WTC11 (cell line): Measurements from ENCODE around the gene LMF1. TPM values are rescaled to one million over a fixed set of nuclear protein-coding genes. Genes with fewer than 3 reads are reported as not detected.
"Not testable (repeated sequence)": the region's sequence is repeated elsewhere in the genome, so short reads cannot be mapped to it uniquely, and the experiment has no call there.

Experiments used
- ATAC-seq: fragments of 200-7000 bp; cut with Tn5 transposase; 2 replicates; pipeline ENCODE4 v1.10.0; 2021; ENCODE audit warnings: mild to moderate bottlenecking, moderate library complexity
- CTCF ChIA-PET: fragments of 300-600 bp; sonication (Branson Sonifier 250); formaldehyde crosslinking; loops from one replicate; lab custom pipeline; 2021; ENCODE audit warnings: antibody characterized with exemption; lab: Charles Lee
- POLR2A ChIA-PET: fragments of 350-600 bp; sonication (Branson Sonifier 250); formaldehyde crosslinking; loops from one replicate; lab custom pipeline; 2021; ENCODE audit warnings: antibody characterized with exemption; lab: Charles Lee
- DNase-seq: peaks from one replicate; pipeline ENCODE4 v3.0.0; 2021; ENCODE audit warnings: low spot score
- H3K27ac Mint-ChIP-seq: 2 replicates; pipeline ENCODE4 v1.8.0; 2021; ENCODE audit warnings: mixed read lengths
- H3K27me3 Mint-ChIP-seq: 2 replicates; pipeline ENCODE4 v1.8.0; 2021; ENCODE audit warnings: low read depth, mild to moderate bottlenecking, moderate library complexity, mixed read lengths
- H3K36me3 Mint-ChIP-seq: 2 replicates; pipeline ENCODE4 v1.8.0; 2021; ENCODE audit warnings: mixed read lengths
- H3K4me1 Mint-ChIP-seq: 2 replicates; pipeline ENCODE4 v1.8.0; 2022; ENCODE audit warnings: mixed read lengths
- H3K4me3 Mint-ChIP-seq: 2 replicates; pipeline ENCODE4 v1.8.0; 2021; ENCODE audit warnings: mild to moderate bottlenecking, moderate library complexity, mixed read lengths
- H3K9me3 Mint-ChIP-seq: 2 replicates; pipeline ENCODE4 v1.8.0; 2021; ENCODE audit warnings: mixed read lengths
- JUN ChIP-seq: sonication (generic); formaldehyde crosslinking; IDR thresholded peaks from 2 replicates; pipeline ENCODE4 v1.8.0; 2023; ENCODE audit warnings: mild to moderate bottlenecking, missing genetic modification reagents
- NR1H2 ChIP-seq: sonication (generic); formaldehyde crosslinking; IDR thresholded peaks from 2 replicates; pipeline ENCODE4 v1.9.0; 2021; ENCODE audit warnings: mild to moderate bottlenecking, moderate library complexity, missing genetic modification reagents
- NR2C2 ChIP-seq: sonication (generic); formaldehyde crosslinking; IDR thresholded peaks from 2 replicates; pipeline ENCODE4 v1.8.0; 2022; ENCODE audit warnings: mild to moderate bottlenecking, missing genetic modification reagents
- SOX15 ChIP-seq: fragments of 250-450 bp; sonication (Bioruptor Pico); IDR thresholded peaks from 2 replicates; pipeline ENCODE4 v1.9.0; 2021; ENCODE audit warnings: mild to moderate bottlenecking
- STAT6 ChIP-seq: sonication (generic); formaldehyde crosslinking; conservative IDR thresholded peaks from 2 replicates; pipeline ENCODE4 v1.8.1; 2023; ENCODE audit warnings: mild to moderate bottlenecking, low read depth, missing genetic modification reagents, moderate library complexity
- TEAD4 ChIP-seq: sonication (generic); formaldehyde crosslinking; IDR thresholded peaks from 2 replicates; pipeline ENCODE4 v1.8.0; 2022; ENCODE audit warnings: mild to moderate bottlenecking, missing genetic modification reagents
- ZBTB21 ChIP-seq: sonication (generic); formaldehyde crosslinking; IDR thresholded peaks from 2 replicates; pipeline ENCODE4 v1.8.1; 2023; ENCODE audit warnings: mild to moderate bottlenecking, missing genetic modification reagents, borderline replicate concordance
- ZNF219 ChIP-seq: sonication (generic); formaldehyde crosslinking; IDR thresholded peaks from 2 replicates; pipeline ENCODE4 v1.8.0; 2023; ENCODE audit warnings: missing genetic modification reagents, mild to moderate bottlenecking, borderline replicate concordance
- ZNF281 ChIP-seq: sonication (generic); formaldehyde crosslinking; IDR thresholded peaks from 2 replicates; pipeline ENCODE4 v1.8.0; 2023; ENCODE audit warnings: mild to moderate bottlenecking, missing genetic modification reagents
- ZNF396 ChIP-seq: fragments of 250-450 bp; sonication (Bioruptor Pico); IDR thresholded peaks from 2 replicates; pipeline ENCODE4 v1.8.0; 2021; ENCODE audit warnings: mild to moderate bottlenecking, moderate library complexity, borderline replicate concordance
- total RNA-seq: library from RNA; stranded (reverse); gene quantifications from 3 replicates; pipeline ENCODE4 v1.2.3, GENCODE V29; 2021
- TF ChIP-seq, protein P1 (sequence below): sonication (generic); formaldehyde crosslinking; IDR thresholded peaks from 2 replicates; pipeline ENCODE4 v1.8.0; 2023; ENCODE audit warnings: missing genetic modification reagents, mild to moderate bottlenecking, borderline replicate concordance
- TF ChIP-seq, protein P2 (sequence below): sonication (generic); formaldehyde crosslinking; conservative IDR thresholded peaks from 2 replicates; pipeline ENCODE4 v1.8.1; 2022; ENCODE audit warnings: mild to moderate bottlenecking, missing genetic modification reagents
- TF ChIP-seq, protein P3 (sequence below): sonication (generic); formaldehyde crosslinking; IDR thresholded peaks from 2 replicates; pipeline ENCODE4 v1.8.1; 2023; ENCODE audit warnings: mild to moderate bottlenecking, missing genetic modification reagents
- TF ChIP-seq, protein P4 (sequence below): sonication (generic); formaldehyde crosslinking; IDR thresholded peaks from 2 replicates; pipeline ENCODE4 v1.8.0; 2023; ENCODE audit warnings: missing genetic modification reagents

LMF1 gene
- total RNA-seq, 1 experiment from 2014 or later, result 10.5 TPM

GRCh38 chr16:959232-960040 lies 11.3 kb downstream of the LMF1 start:
- no peaks in the 10 kb centered on the region for H3K36me3 Mint-ChIP-seq
- no peak for DNase-seq
- ATAC-seq, result no peak
- no peaks in the 10 kb centered on the region for H3K4me1 Mint-ChIP-seq
- CTCF ChIA-PET, result no interaction called here
- H3K4me3 Mint-ChIP-seq, result no peak overlapping the region
- TF ChIP-seq TEAD4 (CRISPR knock-in tag) (no peak), ZNF396 (CRISPR knock-in tag) (no peak), ZBTB21 (CRISPR knock-in tag) (no peak), JUN (CRISPR knock-in tag) (no peak), ZNF281 (CRISPR knock-in tag) (no peak), STAT6 (CRISPR knock-in tag) (no peak), NR2C2 (no peak), NR1H2 (no peak), SOX15 (CRISPR knock-in tag) (no peak), ZNF219 (no peak)
- TF ChIP-seq, protein P1, sequence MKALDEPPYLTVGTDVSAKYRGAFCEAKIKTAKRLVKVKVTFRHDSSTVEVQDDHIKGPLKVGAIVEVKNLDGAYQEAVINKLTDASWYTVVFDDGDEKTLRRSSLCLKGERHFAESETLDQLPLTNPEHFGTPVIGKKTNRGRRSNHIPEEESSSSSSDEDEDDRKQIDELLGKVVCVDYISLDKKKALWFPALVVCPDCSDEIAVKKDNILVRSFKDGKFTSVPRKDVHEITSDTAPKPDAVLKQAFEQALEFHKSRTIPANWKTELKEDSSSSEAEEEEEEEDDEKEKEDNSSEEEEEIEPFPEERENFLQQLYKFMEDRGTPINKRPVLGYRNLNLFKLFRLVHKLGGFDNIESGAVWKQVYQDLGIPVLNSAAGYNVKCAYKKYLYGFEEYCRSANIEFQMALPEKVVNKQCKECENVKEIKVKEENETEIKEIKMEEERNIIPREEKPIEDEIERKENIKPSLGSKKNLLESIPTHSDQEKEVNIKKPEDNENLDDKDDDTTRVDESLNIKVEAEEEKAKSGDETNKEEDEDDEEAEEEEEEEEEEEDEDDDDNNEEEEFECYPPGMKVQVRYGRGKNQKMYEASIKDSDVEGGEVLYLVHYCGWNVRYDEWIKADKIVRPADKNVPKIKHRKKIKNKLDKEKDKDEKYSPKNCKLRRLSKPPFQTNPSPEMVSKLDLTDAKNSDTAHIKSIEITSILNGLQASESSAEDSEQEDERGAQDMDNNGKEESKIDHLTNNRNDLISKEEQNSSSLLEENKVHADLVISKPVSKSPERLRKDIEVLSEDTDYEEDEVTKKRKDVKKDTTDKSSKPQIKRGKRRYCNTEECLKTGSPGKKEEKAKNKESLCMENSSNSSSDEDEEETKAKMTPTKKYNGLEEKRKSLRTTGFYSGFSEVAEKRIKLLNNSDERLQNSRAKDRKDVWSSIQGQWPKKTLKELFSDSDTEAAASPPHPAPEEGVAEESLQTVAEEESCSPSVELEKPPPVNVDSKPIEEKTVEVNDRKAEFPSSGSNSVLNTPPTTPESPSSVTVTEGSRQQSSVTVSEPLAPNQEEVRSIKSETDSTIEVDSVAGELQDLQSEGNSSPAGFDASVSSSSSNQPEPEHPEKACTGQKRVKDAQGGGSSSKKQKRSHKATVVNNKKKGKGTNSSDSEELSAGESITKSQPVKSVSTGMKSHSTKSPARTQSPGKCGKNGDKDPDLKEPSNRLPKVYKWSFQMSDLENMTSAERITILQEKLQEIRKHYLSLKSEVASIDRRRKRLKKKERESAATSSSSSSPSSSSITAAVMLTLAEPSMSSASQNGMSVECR, result no peak
- TF ChIP-seq, protein P2, sequence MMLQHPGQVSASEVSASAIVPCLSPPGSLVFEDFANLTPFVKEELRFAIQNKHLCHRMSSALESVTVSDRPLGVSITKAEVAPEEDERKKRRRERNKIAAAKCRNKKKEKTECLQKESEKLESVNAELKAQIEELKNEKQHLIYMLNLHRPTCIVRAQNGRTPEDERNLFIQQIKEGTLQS (CRISPR knock-in tag), result no peak
- TF ChIP-seq, protein P3, sequence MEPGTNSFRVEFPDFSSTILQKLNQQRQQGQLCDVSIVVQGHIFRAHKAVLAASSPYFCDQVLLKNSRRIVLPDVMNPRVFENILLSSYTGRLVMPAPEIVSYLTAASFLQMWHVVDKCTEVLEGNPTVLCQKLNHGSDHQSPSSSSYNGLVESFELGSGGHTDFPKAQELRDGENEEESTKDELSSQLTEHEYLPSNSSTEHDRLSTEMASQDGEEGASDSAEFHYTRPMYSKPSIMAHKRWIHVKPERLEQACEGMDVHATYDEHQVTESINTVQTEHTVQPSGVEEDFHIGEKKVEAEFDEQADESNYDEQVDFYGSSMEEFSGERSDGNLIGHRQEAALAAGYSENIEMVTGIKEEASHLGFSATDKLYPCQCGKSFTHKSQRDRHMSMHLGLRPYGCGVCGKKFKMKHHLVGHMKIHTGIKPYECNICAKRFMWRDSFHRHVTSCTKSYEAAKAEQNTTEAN (CRISPR knock-in tag), result no peak
- TF ChIP-seq, protein P4, sequence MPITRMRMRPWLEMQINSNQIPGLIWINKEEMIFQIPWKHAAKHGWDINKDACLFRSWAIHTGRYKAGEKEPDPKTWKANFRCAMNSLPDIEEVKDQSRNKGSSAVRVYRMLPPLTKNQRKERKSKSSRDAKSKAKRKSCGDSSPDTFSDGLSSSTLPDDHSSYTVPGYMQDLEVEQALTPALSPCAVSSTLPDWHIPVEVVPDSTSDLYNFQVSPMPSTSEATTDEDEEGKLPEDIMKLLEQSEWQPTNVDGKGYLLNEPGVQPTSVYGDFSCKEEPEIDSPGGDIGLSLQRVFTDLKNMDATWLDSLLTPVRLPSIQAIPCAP (CRISPR knock-in tag), result no peak
- TF ChIP-seq, all 79 proteins: peak for 0
- POLR2A ChIA-PET, result no interaction called here
- Mint-ChIP-seq H3K9me3 (no peaks in the 10 kb centered on the region), H3K27ac (peak overlapping the region; percentile 68; the same call in 1 of the 2 replicates), H3K27me3 (no peaks in the 10 kb centered on the region)

- POLR2A ChIA-PET, CTCF ChIA-PET, H3K4me3 Mint-ChIP-seq, DNase-seq, H3K36me3 Mint-ChIP-seq, H3K27ac Mint-ChIP-seq, H3K4me1 Mint-ChIP-seq, H3K9me3 Mint-ChIP-seq, H3K27me3 Mint-ChIP-seq, ATAC-seq: not testable (repeated sequence)
Observed at GRCh38 chr16:955766-956165, 15.0 kb downstream of the LMF1 start.

- ATAC-seq, H3K4me3 Mint-ChIP-seq, H3K9me3 Mint-ChIP-seq, DNase-seq, H3K4me1 Mint-ChIP-seq, H3K36me3 Mint-ChIP-seq, H3K27me3 Mint-ChIP-seq, H3K27ac Mint-ChIP-seq: not testable (repeated sequence)
- ChIA-PET CTCF (interaction anchor here (1.2 kb wide), 1 partner anchor 104 kb away, joined by 4 read pairs; no protein-coding TSS in a partner anchor), POLR2A (interaction anchor here (0.5 kb wide), 1 partner anchor 422 kb away, joined by 4 read pairs; no protein-coding TSS in a partner anchor)
Observed at GRCh38 chr16:953818-954217, 17.0 kb downstream of the LMF1 start.
